Urothelium cell line (cell line): ENCODE measurements around the gene BANP.
"Not testable (repeated sequence)": the region's sequence is repeated elsewhere in the genome, so short reads cannot be mapped to it uniquely, and the experiment has no call there.

Experiments used
- DNase-seq: peaks from one replicate; pipeline ENCODE4 v3.0.0; 2011; ENCODE audit warnings: low spot score, mixed read lengths
- FAIRE-seq: peaks from 2 replicates; lab custom pipeline; 2011; peaks lifted over from hg19 to GRCh38; lab: Jason Lieb, UNC

BANP gene

GRCh38 chr16:87926246-87927194 lies 24.7 kb upstream of the BANP start:
- no peak for FAIRE-seq

GRCh38 chr16:87927195-87927562 lies 24.1 kb upstream of the BANP start:
- FAIRE-seq = no peak

More at GRCh38 chr16:87926246-87927194, 24.7 kb upstream of the BANP start:
- DNase-seq = no peak

GRCh38 chr16:87929986-87930385 lies 21.2 kb upstream of the BANP start:
- no peak for DNase-seq
- no peak for FAIRE-seq

More at GRCh38 chr16:87927195-87927562, 24.1 kb upstream of the BANP start:
- no peak for DNase-seq

DNA sequence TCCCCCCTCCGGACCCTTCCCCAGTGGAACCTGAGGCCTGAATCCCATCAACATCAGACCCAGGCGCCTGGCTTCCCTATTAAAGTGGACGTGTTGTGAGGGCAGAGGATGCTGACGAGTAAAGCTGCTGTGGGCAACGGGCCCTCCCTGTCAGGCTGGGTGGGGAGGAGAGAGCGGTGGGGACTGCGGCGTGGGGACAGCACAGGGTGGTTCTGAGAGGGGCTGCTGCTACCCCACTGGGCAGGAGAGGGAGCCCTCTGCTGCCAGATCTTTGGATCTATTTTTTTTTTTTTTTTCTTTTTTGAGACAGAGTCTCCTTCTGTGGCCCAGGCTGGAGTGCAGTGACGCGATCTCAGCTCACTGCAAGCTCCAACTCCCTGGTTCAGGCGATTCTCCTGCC lies 20.8 kb upstream of the BANP start:
- DNase-seq (no peak), FAIRE-seq (no peak)

GRCh38 chr16:87931504-87931903 lies 19.7 kb upstream of the BANP start:
- DNase-seq (no peak), FAIRE-seq (no peak)

GRCh38 chr16:87932475-87933139 lies 18.6 kb upstream of the BANP start:
- DNase-seq = not testable (repeated sequence)
- FAIRE-seq = peak; percentile 59

- no peak for FAIRE-seq
- DNase-seq = no peak
Measured at GRCh38 chr16:87933140-87933495, 18.1 kb upstream of the BANP start.

- FAIRE-seq, DNase-seq: not testable (repeated sequence)
Measured at GRCh38 chr16:87934752-87935425, 16.3 kb upstream of the BANP start.

GRCh38 chr16:87936016-87936374 lies 15.2 kb upstream of the BANP start:
- FAIRE-seq, DNase-seq: not testable (repeated sequence)

GRCh38 chr16:87936375-87937230 lies 14.6 kb upstream of the BANP start, which contains the start of gene CA5A:
TSS of gene CA5A (minus strand) at chr16:87936529. CDS start at chr16:87936450, 79 bp downstream.
- DNase-seq = no peak
- no peak for FAIRE-seq

DNA sequence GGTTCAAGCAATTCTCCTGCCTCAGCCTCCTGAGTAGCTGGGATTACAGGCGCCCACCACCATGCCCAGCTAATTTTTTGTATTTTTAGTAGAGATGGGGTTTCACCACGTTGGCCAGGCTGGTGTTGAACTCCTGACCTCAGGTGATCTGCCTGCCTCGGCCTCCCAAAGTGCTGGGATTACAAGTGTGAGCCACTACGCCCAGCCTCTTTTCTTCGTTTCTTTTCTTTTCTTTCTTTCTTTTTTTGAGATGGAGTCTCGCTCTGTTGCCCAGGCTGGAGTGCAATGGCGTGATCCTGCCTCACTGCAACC lies 14.0 kb upstream of the BANP start:
- FAIRE-seq, DNase-seq: not testable (repeated sequence)

DNA sequence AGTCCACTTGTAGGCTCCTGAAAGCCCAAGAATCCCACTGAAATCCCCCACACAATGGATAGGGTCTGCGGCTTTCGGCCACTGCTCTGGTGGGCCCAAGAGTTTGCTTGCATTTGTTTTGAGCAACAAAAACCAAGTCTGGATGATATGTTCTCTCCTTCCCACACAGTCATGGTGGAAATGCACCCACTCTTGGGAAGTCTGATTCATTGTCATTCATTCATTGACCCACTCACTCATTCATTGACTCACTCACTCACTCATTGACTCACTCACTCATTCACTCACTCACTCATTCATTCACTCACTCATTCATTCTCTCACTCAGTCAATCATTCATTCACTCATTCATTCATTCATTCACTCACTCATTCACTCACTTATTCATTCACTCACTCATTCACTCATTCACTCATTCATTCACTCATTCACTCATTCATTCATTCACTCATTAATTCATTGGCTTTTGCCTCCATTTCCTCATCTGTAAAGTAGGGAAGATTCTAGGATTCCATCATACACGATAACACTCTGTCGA lies 12.8 kb upstream of the BANP start:
- no peak for DNase-seq

DNA sequence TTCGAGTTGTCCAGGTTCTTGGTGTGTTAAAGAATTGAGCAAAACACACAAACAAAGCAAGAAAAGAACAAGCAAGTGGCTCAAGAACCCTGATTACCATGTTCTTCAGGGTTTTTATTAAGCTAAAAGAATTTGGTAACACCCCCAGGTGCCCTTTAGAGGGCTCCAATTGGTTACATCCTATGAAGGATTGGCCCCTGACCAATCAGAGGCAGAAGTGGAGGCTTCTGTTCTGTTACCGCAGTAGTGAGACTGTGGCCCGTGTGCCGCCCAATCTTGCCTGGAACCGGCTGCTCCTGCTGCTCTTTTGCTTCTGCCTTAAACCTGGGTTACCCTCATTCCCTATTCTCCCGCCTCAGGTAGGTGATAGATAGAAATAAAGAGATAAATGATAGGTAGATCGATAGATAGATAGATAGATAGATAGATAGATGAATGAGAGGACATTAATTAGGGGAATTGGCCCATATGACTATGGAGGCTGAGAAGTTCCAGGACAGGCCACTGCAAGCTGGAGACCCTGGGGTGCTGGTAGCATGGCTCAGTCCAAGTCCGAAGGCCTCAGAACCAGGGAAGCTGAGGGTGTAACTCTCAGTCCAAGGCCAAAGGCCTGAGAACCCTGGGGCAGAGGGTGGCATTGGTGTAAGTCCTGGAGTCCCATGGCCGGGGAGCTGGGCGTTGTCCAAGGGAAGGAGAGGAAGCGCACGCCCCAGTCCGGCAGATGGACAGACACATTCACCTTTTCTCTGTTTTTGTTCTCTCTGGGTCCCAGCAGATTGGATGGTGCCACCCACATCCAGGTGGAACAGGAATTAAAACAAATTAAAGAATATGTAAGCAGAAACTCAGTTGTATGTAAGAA lies 11.4 kb upstream of the BANP start:
- DNase-seq = no peak
- FAIRE-seq = no peak

More for the DNA sequence above, 12.8 kb upstream of the BANP start:
- peak; percentile 23 for FAIRE-seq

GRCh38 chr16:87942680-87943079 lies 8.6 kb upstream of the BANP start:
- FAIRE-seq (no peak), DNase-seq (no peak)

DNA sequence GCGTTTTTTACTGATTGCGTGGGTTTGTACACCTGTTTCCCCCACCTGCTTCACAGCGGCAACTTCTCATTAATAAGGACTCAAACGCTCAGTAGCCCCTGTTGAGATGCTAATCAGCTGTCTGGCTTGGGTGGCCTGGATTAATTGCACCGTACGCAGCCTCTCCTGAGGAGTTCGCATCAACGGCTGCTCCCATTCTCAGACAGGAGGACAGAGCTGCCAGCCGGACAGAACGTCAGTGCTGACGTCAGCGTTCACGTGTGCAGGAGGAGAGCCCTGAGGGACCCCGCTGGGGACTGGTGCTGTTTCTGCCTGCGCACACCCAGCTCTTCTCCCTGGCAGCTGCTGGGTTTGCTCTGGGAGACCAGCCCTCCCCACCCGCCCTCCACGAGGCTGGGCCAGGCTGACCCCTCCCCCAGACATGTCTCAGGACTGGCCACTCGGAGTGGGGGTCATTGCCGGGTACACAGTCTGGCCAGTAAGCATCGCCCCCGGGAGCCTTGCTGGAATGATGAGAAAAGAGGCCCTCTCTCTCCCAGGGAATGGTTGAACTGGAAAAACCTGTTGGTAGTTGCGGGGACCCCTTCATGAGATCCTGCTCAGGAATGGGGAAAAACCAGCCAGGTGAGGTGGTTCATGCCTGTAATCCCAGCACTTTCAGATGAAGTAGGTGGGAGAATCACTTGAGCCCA lies 5.7 kb upstream of the BANP start:
- DNase-seq (no peak), FAIRE-seq (no peak)

GRCh38 chr16:87946596-87947347 lies 4.5 kb upstream of the BANP start:
- FAIRE-seq (no peak), DNase-seq (no peak)

- DNase-seq (no peak), FAIRE-seq (no peak)
Measured at GRCh38 chr16:87947356-87948118, 3.7 kb upstream of the BANP start.
